ENCODE data around the gene HEPN1.
"Not testable (repeated sequence)": the region's sequence is repeated elsewhere in the genome, so short reads cannot be mapped to it uniquely, and the experiment has no call there.

HEPN1 gene

DNA sequence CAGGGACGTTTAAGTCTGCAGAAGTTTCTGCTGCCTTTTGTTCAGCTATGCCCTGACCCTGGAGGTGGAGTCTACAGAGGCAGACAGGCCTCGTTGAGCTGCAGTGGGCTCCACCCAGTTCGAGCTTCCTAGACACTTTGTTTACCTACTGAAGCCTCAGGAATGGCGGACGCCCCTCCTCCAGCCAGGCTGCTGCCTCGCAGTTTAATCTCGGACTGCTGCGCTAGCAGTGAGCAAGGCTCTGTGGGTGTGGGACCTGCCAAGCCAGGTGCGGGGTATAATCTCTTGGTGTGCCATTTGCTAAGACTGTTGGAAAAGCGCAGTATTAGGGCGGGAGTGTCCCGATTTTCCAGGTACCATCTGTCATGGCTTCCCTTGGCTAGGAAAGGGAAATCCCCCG lies 49.1 kb downstream of the HEPN1 start:
- H3K4me3 ChIP-seq (ENCODE audit: low read length); DNase-seq (ENCODE audit: low read depth, low spot score): not testable (repeated sequence)
